Measurements from ENCODE around the gene ALPK3.
"Not testable (repeated sequence)": the region's sequence is repeated elsewhere in the genome, so short reads cannot be mapped to it uniquely, and the experiment has no call there.

The ALPK3 gene

DNA sequence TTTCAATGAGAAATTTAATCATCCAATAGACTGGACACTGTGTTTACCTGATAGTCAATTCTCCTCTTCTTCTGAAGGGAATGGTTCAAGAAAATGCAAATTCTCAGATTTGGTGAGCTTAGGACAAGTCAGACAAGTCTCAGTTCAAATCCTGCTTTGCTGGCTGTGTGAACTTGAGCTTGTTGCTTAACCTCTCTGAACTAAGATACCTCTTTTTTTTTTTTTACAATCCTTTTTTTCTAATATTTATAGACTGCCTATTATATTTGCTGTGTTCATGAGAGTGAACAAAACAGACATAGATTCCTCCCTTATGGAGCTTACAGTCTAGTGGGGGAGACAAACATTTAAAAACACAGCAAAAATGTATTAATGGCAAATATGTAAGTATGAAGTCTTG lies 59.1 kb downstream of the ALPK3 start:
- no peak overlapping the region for H3K27ac ChIP-seq
- TF ChIP-seq ZFX (IDR thresholded peaks at IDR 0.05) = no peak
- TF ChIP-seq, protein P1, sequence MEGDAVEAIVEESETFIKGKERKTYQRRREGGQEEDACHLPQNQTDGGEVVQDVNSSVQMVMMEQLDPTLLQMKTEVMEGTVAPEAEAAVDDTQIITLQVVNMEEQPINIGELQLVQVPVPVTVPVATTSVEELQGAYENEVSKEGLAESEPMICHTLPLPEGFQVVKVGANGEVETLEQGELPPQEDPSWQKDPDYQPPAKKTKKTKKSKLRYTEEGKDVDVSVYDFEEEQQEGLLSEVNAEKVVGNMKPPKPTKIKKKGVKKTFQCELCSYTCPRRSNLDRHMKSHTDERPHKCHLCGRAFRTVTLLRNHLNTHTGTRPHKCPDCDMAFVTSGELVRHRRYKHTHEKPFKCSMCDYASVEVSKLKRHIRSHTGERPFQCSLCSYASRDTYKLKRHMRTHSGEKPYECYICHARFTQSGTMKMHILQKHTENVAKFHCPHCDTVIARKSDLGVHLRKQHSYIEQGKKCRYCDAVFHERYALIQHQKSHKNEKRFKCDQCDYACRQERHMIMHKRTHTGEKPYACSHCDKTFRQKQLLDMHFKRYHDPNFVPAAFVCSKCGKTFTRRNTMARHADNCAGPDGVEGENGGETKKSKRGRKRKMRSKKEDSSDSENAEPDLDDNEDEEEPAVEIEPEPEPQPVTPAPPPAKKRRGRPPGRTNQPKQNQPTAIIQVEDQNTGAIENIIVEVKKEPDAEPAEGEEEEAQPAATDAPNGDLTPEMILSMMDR (conservative IDR thresholded peaks at IDR 0.05) = no peak

DNA sequence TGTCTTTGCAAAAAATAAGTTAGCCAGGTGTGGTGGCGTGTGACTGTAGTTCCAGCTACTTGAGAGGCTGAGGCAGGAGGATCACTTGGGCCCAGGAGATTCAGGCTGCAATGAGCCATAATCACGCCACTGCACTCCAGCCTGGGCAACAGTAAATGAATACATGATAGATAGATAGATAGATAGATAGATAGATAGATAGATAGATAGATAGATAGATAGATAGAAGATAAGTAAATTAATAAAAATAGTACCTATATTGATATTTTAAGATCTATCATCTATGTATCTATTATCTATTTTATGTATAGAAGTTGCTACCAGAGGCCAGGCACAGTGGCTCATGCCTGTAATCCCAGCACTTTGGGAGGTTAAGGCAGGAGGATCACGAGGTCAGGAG lies 60.5 kb downstream of the ALPK3 start:
- H3K27ac ChIP-seq = not testable (repeated sequence)

DNA sequence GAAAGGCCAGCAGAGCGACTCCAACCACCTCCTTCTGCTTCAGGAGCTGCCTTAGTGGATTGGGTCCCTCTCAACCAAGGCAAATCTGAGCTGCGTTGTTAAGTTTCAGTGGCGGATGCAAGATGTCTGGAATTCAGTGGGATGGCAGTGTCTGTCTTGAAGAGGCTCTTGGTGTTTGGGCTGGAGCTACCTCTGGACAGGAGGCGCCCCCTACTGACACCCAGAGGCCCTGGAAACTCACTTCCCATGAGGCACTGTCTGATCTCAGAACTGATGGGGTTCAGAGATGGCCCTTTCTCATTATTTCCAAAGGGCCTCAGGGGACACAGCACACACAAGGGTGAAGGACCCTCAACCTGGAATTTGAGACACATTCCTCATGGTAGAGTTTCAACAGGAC lies 61.3 kb downstream of the ALPK3 start:
- TF ChIP-seq, protein P1 (conservative IDR thresholded peaks at IDR 0.05) = peak; percentile 83
- no peak for TF ChIP-seq ZFX (IDR thresholded peaks at IDR 0.05)
- H3K27ac ChIP-seq = no peak overlapping the region

DNA sequence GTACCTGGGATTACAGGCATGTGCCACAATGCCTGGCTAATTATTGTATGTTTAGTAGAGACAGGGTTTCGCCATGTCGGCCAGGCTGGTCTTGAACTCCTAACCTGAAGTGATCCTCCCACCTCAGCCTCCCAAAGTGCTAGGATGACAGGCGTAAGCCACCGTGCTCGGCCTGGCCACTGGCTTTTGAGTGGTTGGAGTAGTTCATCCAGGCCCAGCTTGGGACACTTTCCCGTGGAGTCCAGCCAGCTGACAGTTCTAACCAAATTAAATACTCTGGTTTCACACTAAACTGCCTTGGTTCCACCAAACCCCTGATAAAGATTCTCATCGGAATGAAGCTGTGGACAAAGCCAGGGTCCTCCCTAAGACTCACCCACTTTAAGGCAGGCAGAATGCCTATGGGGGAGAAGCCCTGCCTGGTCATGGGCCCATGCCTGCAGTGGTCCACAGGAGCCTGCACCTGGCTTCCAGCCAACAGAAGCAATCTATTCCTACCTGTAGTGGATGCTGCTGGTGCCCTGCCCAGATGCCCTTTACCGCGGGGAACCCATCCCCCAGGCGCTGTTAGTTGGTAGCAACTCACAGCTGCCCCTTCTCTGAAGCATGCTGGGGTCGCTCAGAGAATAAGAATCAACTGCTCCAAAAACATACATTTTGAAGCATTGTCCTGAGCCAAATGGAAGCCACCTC lies 62.1 kb downstream of the ALPK3 start:
- TF ChIP-seq, protein P1 (conservative IDR thresholded peaks at IDR 0.05) = no peak
- no peak for TF ChIP-seq ZFX (IDR thresholded peaks at IDR 0.05)
- no peak overlapping the region for H3K27ac ChIP-seq

DNA sequence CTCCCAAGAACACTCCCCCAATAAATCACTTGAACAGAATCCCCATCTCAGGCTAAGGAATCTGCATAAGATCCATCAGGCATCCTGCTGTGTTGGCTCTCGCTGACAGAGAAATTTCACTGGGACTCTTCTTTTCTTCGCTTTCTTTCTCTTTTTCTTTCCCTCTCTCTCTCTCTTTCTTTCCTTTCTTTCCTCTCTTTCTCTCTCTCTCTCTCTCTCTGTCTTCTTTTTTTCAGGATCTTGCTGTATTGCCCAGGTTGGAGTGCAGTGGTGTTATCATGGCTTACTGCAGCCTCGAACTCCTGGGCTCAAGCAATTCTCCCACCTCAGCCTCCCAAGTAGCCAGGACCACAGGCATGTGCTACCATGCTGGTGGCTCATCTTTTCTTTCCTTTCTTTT lies 62.9 kb downstream of the ALPK3 start:
- H3K27ac ChIP-seq = no peak overlapping the region
- TF ChIP-seq ZFX (IDR thresholded peaks at IDR 0.05) = no peak
- TF ChIP-seq, protein P1 (conservative IDR thresholded peaks at IDR 0.05) = no peak

DNA sequence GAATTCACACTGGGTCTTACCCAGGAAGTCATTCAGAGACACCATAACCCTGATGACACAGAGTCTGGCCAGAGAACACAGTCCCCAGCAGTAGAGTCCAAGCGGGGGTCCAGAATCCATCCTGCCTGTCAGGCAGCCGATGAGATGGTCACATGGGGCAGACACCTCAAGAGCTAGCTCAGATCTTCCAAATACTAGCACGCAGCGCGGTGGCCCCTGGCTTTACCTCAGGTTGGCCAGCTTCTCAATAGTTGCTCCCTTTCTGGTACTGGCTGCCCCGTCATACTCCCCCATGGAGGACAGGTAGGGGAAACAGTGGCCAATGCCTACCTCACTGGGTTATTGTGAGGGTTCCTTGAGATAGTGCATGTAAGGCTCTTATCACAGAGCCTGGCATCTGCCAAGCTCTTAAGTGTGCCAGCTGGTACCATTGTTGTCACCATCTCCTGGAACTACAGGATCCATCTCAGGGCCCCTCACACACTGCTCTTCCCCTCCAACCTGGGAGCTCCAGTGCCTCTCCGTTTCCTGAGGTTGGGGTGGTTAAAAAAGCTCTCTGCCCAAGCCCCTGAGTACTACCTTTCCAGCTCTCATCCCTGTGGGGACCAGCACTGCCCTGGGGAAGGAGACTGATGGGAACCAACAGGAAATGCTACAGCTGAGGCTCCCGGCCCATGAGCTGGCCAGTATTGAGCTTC lies 63.8 kb downstream of the ALPK3 start:
- TF ChIP-seq, protein P1 (conservative IDR thresholded peaks at IDR 0.05) = no peak
- TF ChIP-seq ZFX (IDR thresholded peaks at IDR 0.05) = no peak
- H3K27ac ChIP-seq = no peak overlapping the region

DNA sequence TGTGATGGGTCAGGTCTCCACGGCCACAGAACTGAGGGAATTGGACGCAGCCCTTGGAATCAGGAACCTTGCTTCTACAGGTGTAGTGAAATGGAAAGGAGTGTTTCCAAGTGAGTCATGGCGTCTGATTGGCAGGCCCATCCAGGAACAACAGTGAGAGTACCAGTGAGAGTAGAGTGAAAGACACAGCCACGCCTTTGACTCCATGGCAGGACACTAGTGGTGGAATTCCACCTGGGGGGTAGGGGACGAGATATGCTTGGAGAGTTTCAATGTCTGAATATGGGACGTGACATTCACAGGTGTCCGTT lies 64.3 kb downstream of the ALPK3 start:
- no peak overlapping the region for H3K27ac ChIP-seq
- TF ChIP-seq ZFX (IDR thresholded peaks at IDR 0.05) = no peak
- TF ChIP-seq, protein P1 (conservative IDR thresholded peaks at IDR 0.05) = no peak

DNA sequence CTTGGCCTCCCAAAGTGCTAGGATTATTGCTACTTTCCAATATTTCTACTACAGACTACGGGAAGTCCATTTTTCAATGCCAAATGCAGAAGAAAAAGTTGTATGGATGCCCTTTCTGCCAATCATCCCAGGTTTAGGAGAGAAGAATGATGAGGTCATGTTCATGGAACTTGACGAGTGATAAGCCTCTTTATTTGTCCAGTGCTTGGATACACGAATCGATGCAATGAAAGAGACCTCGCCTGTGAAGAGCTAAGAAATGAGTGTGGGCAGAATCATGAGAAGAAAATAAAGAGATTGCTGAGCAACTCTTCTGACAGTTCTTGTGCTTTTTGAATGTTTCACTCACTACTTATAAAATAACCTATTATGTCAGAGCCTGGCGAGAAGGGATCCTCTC lies 66.3 kb downstream of the ALPK3 start:
- TF ChIP-seq, protein P1 (conservative IDR thresholded peaks at IDR 0.05) = no peak
- no peak for TF ChIP-seq ZFX (IDR thresholded peaks at IDR 0.05)
- H3K27ac ChIP-seq = no peak overlapping the region

Data from C4-2B (cell line).